Hepatocyte (in vitro differentiated cells): Measurements from ENCODE around the gene YOD1.

ENCODE experiments used
- EZH2 ChIP-seq: fragments of 200-600 bp; sonication (generic); IDR thresholded peaks from 2 replicates; pipeline ENCODE4 v1.6.1; 2016; ENCODE audit warnings: antibody characterized with exemption, mild to moderate bottlenecking, borderline replicate concordance
- EZH2phosphoT487 ChIP-seq: fragments of 200-600 bp; sonication (generic); IDR thresholded peaks from one replicate; pipeline ENCODE4 v1.6.1; 2018; ENCODE audit warnings: antibody characterized with exemption, mild to moderate bottlenecking, low read depth, moderate library complexity; ENCODE audit not compliant: unreplicated experiment, severe bottlenecking
- TF ChIP-seq, protein P1 (sequence below): fragments of 200-600 bp; sonication (generic); IDR thresholded peaks from 2 replicates; pipeline ENCODE4 v1.5.1; 2016; ENCODE audit warnings: antibody characterized with exemption, mild to moderate bottlenecking; ENCODE audit not compliant: poor library complexity

DNA sequence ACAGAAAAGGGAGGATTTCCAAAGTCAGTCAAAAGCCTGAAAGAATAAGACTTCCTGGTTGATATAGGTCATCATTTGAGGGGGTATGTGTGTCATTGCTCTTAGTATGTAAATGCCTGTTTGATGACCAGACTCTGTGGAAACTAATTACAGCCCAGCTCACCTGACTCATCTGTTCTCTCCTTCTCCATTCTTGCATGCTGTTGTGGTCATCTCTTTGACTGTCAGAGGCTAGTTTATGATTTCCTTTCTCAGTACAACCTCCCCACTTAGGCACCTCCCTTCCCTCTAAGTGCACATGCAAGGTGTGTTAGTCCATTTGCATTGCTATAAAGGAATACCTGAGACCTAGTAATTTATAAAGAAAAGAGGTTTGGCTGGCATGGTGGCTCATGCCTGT is 16.0 kb downstream of the YOD1 start:
- TF ChIP-seq, protein P1, sequence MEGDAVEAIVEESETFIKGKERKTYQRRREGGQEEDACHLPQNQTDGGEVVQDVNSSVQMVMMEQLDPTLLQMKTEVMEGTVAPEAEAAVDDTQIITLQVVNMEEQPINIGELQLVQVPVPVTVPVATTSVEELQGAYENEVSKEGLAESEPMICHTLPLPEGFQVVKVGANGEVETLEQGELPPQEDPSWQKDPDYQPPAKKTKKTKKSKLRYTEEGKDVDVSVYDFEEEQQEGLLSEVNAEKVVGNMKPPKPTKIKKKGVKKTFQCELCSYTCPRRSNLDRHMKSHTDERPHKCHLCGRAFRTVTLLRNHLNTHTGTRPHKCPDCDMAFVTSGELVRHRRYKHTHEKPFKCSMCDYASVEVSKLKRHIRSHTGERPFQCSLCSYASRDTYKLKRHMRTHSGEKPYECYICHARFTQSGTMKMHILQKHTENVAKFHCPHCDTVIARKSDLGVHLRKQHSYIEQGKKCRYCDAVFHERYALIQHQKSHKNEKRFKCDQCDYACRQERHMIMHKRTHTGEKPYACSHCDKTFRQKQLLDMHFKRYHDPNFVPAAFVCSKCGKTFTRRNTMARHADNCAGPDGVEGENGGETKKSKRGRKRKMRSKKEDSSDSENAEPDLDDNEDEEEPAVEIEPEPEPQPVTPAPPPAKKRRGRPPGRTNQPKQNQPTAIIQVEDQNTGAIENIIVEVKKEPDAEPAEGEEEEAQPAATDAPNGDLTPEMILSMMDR = no peak
- TF ChIP-seq EZH2 (no peak), EZH2phosphoT487 (no peak)
